ENCODE results near the gene HCAR1. TPM values are rescaled to one million over a fixed set of nuclear protein-coding genes. Genes with fewer than 3 reads are reported as not detected.
"Not testable (repeated sequence)": the region's sequence is repeated elsewhere in the genome, so short reads cannot be mapped to it uniquely, and the experiment has no call there.

The HCAR1 gene
- total RNA-seq, 2 donors from 2014 or later, result 0.12 TPM; not detected in 1

- H3K36me3 ChIP-seq, result no peaks in the 10 kb centered on the region
- no peaks in the 10 kb centered on the region for H3K27me3 ChIP-seq
- no peak overlapping the region for H3K4me3 ChIP-seq
- H3K9me3 ChIP-seq, result no peaks in the 10 kb centered on the region
- H3K27ac ChIP-seq, result no peak overlapping the region
- no peaks in the 10 kb centered on the region for H3K4me1 ChIP-seq
- TF ChIP-seq CTCF (IDR thresholded peaks at IDR 0.05), result no peak
- DNase-seq (ENCODE audit: low spot score), result no peak
Measured at GRCh38 chr12:122724641-122725243, 5.9 kb downstream of the HCAR1 start.

- H3K27me3 ChIP-seq, result no peaks in the 10 kb centered on the region
- no peaks in the 10 kb centered on the region for H3K9me3 ChIP-seq
- no peak for TF ChIP-seq CTCF (IDR thresholded peaks at IDR 0.05)
- H3K36me3 ChIP-seq, result no peaks in the 10 kb centered on the region
- no peak overlapping the region for H3K27ac ChIP-seq
- H3K4me1 ChIP-seq, result no peaks in the 10 kb centered on the region
- no peak overlapping the region for H3K4me3 ChIP-seq
- DNase-seq (ENCODE audit: low spot score), result no peak
Measured at GRCh38 chr12:122722387-122722786, 8.3 kb downstream of the HCAR1 start.

GRCh38 chr12:122721057-122721545 is 9.5 kb downstream of the HCAR1 start:
- no peaks in the 10 kb centered on the region for H3K9me3 ChIP-seq
- no peak overlapping the region for H3K27ac ChIP-seq
- DNase-seq (ENCODE audit: low spot score), result no peak
- no peaks in the 10 kb centered on the region for H3K27me3 ChIP-seq
- no peak for TF ChIP-seq CTCF (IDR thresholded peaks at IDR 0.05)
- no peak overlapping the region for H3K4me3 ChIP-seq
- no peaks in the 10 kb centered on the region for H3K4me1 ChIP-seq
- no peaks in the 10 kb centered on the region for H3K36me3 ChIP-seq

GRCh38 chr12:122716658-122717057 is 14.0 kb downstream of the HCAR1 start, which contains the start of gene HCAR3:
Gene HCAR3, minus strand, starts transcription at chr12:122716811. Its CDS starts 74 bp downstream, at chr12:122716737.
- not testable (repeated sequence) for H3K27me3 ChIP-seq; H3K36me3 ChIP-seq; H3K4me3 ChIP-seq; H3K4me1 ChIP-seq; DNase-seq (ENCODE audit: low spot score); H3K9me3 ChIP-seq; H3K27ac ChIP-seq

GRCh38 chr12:122715211-122715610 is 15.4 kb downstream of the HCAR1 start:
- not testable (repeated sequence) for H3K9me3 ChIP-seq; H3K27ac ChIP-seq; H3K4me1 ChIP-seq; DNase-seq (ENCODE audit: low spot score); H3K36me3 ChIP-seq; H3K27me3 ChIP-seq; H3K4me3 ChIP-seq

GRCh38 chr12:122713491-122714188 is 17.0 kb downstream of the HCAR1 start:
- not testable (repeated sequence) for H3K27ac ChIP-seq; H3K36me3 ChIP-seq; H3K27me3 ChIP-seq; DNase-seq (ENCODE audit: low spot score); H3K4me1 ChIP-seq; H3K4me3 ChIP-seq; H3K9me3 ChIP-seq

GRCh38 chr12:122711266-122711665 is 19.4 kb downstream of the HCAR1 start:
- H3K4me3 ChIP-seq; DNase-seq (ENCODE audit: low spot score); H3K4me1 ChIP-seq; H3K27ac ChIP-seq; H3K9me3 ChIP-seq; H3K36me3 ChIP-seq; H3K27me3 ChIP-seq: not testable (repeated sequence)

GRCh38 chr12:122710341-122710740 is 20.3 kb downstream of the HCAR1 start:
- H3K4me3 ChIP-seq; H3K27me3 ChIP-seq; DNase-seq (ENCODE audit: low spot score); H3K36me3 ChIP-seq; H3K27ac ChIP-seq; H3K9me3 ChIP-seq; H3K4me1 ChIP-seq: not testable (repeated sequence)

- H3K9me3 ChIP-seq; H3K27ac ChIP-seq; H3K4me3 ChIP-seq; H3K27me3 ChIP-seq; H3K4me1 ChIP-seq; DNase-seq (ENCODE audit: low spot score); H3K36me3 ChIP-seq: not testable (repeated sequence)
Measured at GRCh38 chr12:122709287-122709686, 21.4 kb downstream of the HCAR1 start.

GRCh38 chr12:122703841-122704240 is 26.8 kb downstream of the HCAR1 start:
- not testable (repeated sequence) for H3K36me3 ChIP-seq; H3K27ac ChIP-seq; H3K9me3 ChIP-seq; H3K27me3 ChIP-seq; H3K4me1 ChIP-seq; H3K4me3 ChIP-seq; DNase-seq (ENCODE audit: low spot score)

GRCh38 chr12:122702890-122703611 is 27.6 kb downstream of the HCAR1 start, which contains the start of gene HCAR2:
Gene HCAR2, minus strand, starts transcription at chr12:122703357. Its CDS starts 74 bp downstream, at chr12:122703283.
- not testable (repeated sequence) for H3K4me1 ChIP-seq; H3K27me3 ChIP-seq; H3K9me3 ChIP-seq; DNase-seq (ENCODE audit: low spot score); H3K4me3 ChIP-seq; H3K36me3 ChIP-seq; H3K27ac ChIP-seq
